Endothelial cell of umbilical vein (primary cell): ENCODE data around the gene IRAK1BP1. TPM values are rescaled to one million over a fixed set of nuclear protein-coding genes. Genes with fewer than 3 reads are reported as not detected.

Experiments
- Bru-seq: library from RNA; stranded (reverse); fragments of 400-500 nt; gene quantifications from one replicate; lab custom pipeline; 2021; lab: Mats Ljungman, UMichigan
- BruChase-seq, 2 experiments: library from RNA; stranded (reverse); fragments of 400-500 nt; gene quantifications; one replicate each; lab custom pipeline; 2021; lab: Mats Ljungman, UMichigan
- BruUV-seq: library from RNA; stranded (reverse); fragments of 400-500 nt; replicated peaks from 2 replicates; lab custom pipeline; 2021; lab: Mats Ljungman, UMichigan
- CTCF ChIA-PET: fragments of 300-600, 350-600 bp; sonication (Branson Sonifier 250); formaldehyde crosslinking; loops from one replicate; lab custom pipeline; 2021; ENCODE audit warnings: antibody characterized with exemption, inconsistent platforms; lab: Charles Lee
- POLR2A ChIA-PET: fragments of 300-600, 350-600 bp; sonication (Branson Sonifier 250); formaldehyde crosslinking; loops from one replicate; lab custom pipeline; 2021; ENCODE audit warnings: antibody characterized with exemption, inconsistent platforms; lab: Charles Lee
- DNase-seq: peaks from one replicate; pipeline ENCODE4 v3.0.0-alpha.2; 2011; ENCODE audit warnings: low read depth, low spot score
- FAIRE-seq: peaks from 2 replicates; lab custom pipeline; 2011; peaks lifted over from hg19 to GRCh38; lab: Jason Lieb, UNC
- H2AFZ ChIP-seq: 2 replicates; pipeline ENCODE4 v1.6.0; 2012; ENCODE audit warnings: low read depth, low read length, control low read depth, inconsistent platforms
- H3K27ac ChIP-seq: 2 replicates; pipeline ENCODE4 v1.5.1; 2011; ENCODE audit warnings: low read depth, mild to moderate bottlenecking, control low read depth, low read length, moderate library complexity; ENCODE audit not compliant: insufficient read depth
- H3K27me3 ChIP-seq, 2 experiments: 2 replicates each; pipeline versions ENCODE4 v1.6.0 to v1.6.1; 2011; ENCODE audit warnings: low read length in 2 of 2, mixed read lengths in 1 of 2; ENCODE audit not compliant: control insufficient read depth in 2 of 2, insufficient read depth in 2 of 2
- H3K36me3 ChIP-seq, 2 experiments: 2 replicates in 1 of 2; 3 replicates in 1 of 2; pipeline ENCODE4 v1.5.1; 2011; ENCODE audit warnings: low read length in 2 of 2, mild to moderate bottlenecking in 1 of 2, moderate library complexity in 1 of 2; ENCODE audit not compliant: control insufficient read depth in 2 of 2, insufficient read depth in 2 of 2; ENCODE audit errors: extremely low read depth in 1 of 2
- H3K4me1 ChIP-seq: 3 replicates; pipeline ENCODE4 v1.5.1; 2011; ENCODE audit warnings: mild to moderate bottlenecking, low read length; ENCODE audit not compliant: control insufficient read depth, insufficient read depth; ENCODE audit errors: extremely low read depth
- H3K4me2 ChIP-seq: 2 replicates; pipeline ENCODE4 v1.6.1; 2011; ENCODE audit warnings: low read length, control low read depth, mixed read lengths; ENCODE audit not compliant: insufficient read depth
- H3K4me3 ChIP-seq, 3 experiments: fragments of 200-600 bp in 1 of 3; sonication (generic), shearing (Covaris generic) in 1 of 3; replicated peaks in 1 of 3; 2 replicates each; pipeline ENCODE4 v1.5.1; 2011 to 2016; ENCODE audit warnings: control low read depth in 3 of 3, low read length in 3 of 3, mild to moderate bottlenecking in 2 of 3, inconsistent platforms in 1 of 3, low read depth in 1 of 3, moderate library complexity in 1 of 3; ENCODE audit not compliant: insufficient read depth in 1 of 3
- H3K79me2 ChIP-seq: 2 replicates; pipeline ENCODE4 v1.6.0; 2012; ENCODE audit warnings: low read length, inconsistent platforms; ENCODE audit not compliant: control insufficient read depth, insufficient read depth
- H3K9ac ChIP-seq: replicated peaks from 2 replicates; pipeline ENCODE3; 2011; ENCODE audit warnings: low read length, control low read depth; ENCODE audit not compliant: insufficient read depth; ENCODE audit errors: extremely low read depth
- H3K9me1 ChIP-seq: replicated peaks from 3 replicates; pipeline ENCODE4 v1.6.0; 2011; ENCODE audit warnings: mild to moderate bottlenecking, low read length; ENCODE audit not compliant: control insufficient read depth, insufficient read depth; ENCODE audit errors: extremely low read depth
- H3K9me3 ChIP-seq: replicated peaks from 2 replicates; pipeline ENCODE4 v1.5.1; 2012; ENCODE audit warnings: low read length, inconsistent platforms; ENCODE audit not compliant: control insufficient read depth, insufficient read depth
- H4K20me1 ChIP-seq: replicated peaks from 2 replicates; pipeline ENCODE3; 2011; ENCODE audit warnings: mild to moderate bottlenecking, low read length; ENCODE audit not compliant: control insufficient read depth, insufficient read depth; ENCODE audit errors: extremely low read depth
- CTCF ChIP-seq, 2 donors: IDR thresholded peaks; 1 replicate in 1 of 2; 2 replicates in 1 of 2; pipeline ENCODE4 v1.5.1; 2011; ENCODE audit warnings: low read length in 2 of 2, mild to moderate bottlenecking in 2 of 2, moderate library complexity in 2 of 2, control low read depth in 1 of 2, inconsistent platforms in 1 of 2, low read depth in 1 of 2; ENCODE audit not compliant: insufficient read depth in 1 of 2; ENCODE audit errors: extremely low read depth in 1 of 2
- FOS ChIP-seq: IDR thresholded peaks from 2 replicates; pipeline ENCODE4 v1.6.1; 2011; ENCODE audit warnings: mild to moderate bottlenecking, low read length, moderate library complexity, borderline replicate concordance; ENCODE audit not compliant: insufficient read depth
- POLR2A ChIP-seq: IDR thresholded peaks from 2 replicates; pipeline ENCODE4 v1.6.1; 2012; ENCODE audit warnings: low read depth, mild to moderate bottlenecking, control low read depth, low read length
- POLR2AphosphoS5 ChIP-seq: IDR thresholded peaks from 2 replicates; pipeline ENCODE4 v1.6.1; 2012; ENCODE audit warnings: low read depth, mild to moderate bottlenecking, control low read depth, low read length, moderate library complexity; ENCODE audit not compliant: insufficient read depth
- dilution Hi-C: fragments of 300-500 bp; cut with MboI; formaldehyde crosslinking; loops from one replicate; pipeline ENCODE4 v1.15.0; 2019; ENCODE audit warnings: low sequenced_read_pairs; ENCODE audit not compliant: extremely low pct_ligation_motif_present
- intact Hi-C: fragments of 100-400 bp; cut with micrococcal nuclease; formaldehyde crosslinking; loops from one replicate; pipeline ENCODE4 v1.10.0; 2022
- long read RNA-seq: library from polyadenylated mRNA; stranded (forward); transcript quantifications from one replicate; pipeline ENCODE4 v2.0.0, GENCODE V29; 2021
- polyA minus RNA-seq, 3 experiments: library from RNA; depleted of rRNA, polyadenylated mRNA; stranded (reverse); fragments of >200 nt; gene quantifications; 1 replicate in 1 of 3; 2 replicates in 2 of 3; pipeline ENCODE4 v1.2.3, GENCODE V29; 2011
- polyA plus RNA-seq, 4 experiments: library from polyadenylated mRNA; depleted of rRNA in 3 of 4; stranded (reverse) in 3 of 4; unstranded in 1 of 4; fragments of >200 nt; gene quantifications; 2 replicates each; pipeline versions ENCODE4 v1.2.1 to v1.2.3, GENCODE V29; 2011 to 2012; ENCODE audit warnings: missing spikeins in 1 of 4
- total RNA-seq: library from RNA; stranded (reverse); gene quantifications from 2 replicates; pipeline ENCODE4 v1.2.3, GENCODE V29; 2021

The IRAK1BP1 gene
- total RNA-seq, result 2.7 and 3.0 TPM in 2 replicates
- 1.5 and 1.8 TPM in 2 replicates for polyA plus RNA-seq
- polyA plus RNA-seq (2011; cell fraction: cytosol; rRNA removed), result 1.4 and 1.9 TPM in 2 replicates
- polyA plus RNA-seq (2011; cell fraction: nucleus; rRNA removed), result 2.6 and 3.4 TPM in 2 replicates
- 1.6 and 2.1 TPM in 2 replicates for polyA plus RNA-seq (2012)
- 2.8 and 4.1 TPM in 2 replicates for polyA minus RNA-seq
- 1.5 TPM for polyA minus RNA-seq (2011; cell fraction: cytosol; rRNA and poly(A)+ RNA removed)
- polyA minus RNA-seq (2011; cell fraction: nucleus; rRNA and poly(A)+ RNA removed), result 6.5 and 6.8 TPM in 2 replicates
- percentile 56 among the genes with signal in this experiment for Bru-seq, nascent RNA
- BruChase-seq, experiment 1, labeled RNA remaining after a 6-hour chase, result percentile 46 among the genes with signal in this experiment
- BruChase-seq, experiment 2, labeled RNA remaining after a 2-hour chase, result percentile 60 among the genes with signal in this experiment
- long read RNA-seq, full-length matches to known transcripts, result 5 of 18 reads
- long read RNA-seq, partial matches to known transcripts, result 0 of 18 reads
- long read RNA-seq, other reads (novel, unspliced or antisense), result 13 of 18 reads

- peak within 1 kb of the TSS; percentile 100 for H2AFZ ChIP-seq
- H3K4me3 ChIP-seq, result peak within 1 kb of the TSS; percentile 95 to 98 (median 95)
- H3K27ac ChIP-seq, result peak within 1 kb of the TSS; percentile 58
- peak within 1 kb of the TSS; percentile 80 for H3K9ac ChIP-seq
- no peaks in the 10 kb centered on the region for H3K9me1 ChIP-seq
- peaks cover 8% of the 10 kb centered on the region for H3K4me1 ChIP-seq
- no peaks in the 10 kb centered on the region for H4K20me1 ChIP-seq
- no peaks in the 10 kb centered on the region for H3K36me3 ChIP-seq
- BruUV-seq, result no TSS peak
- dilution Hi-C loops, result no loop called here
- ChIA-PET CTCF (interaction anchor here (0.9 to 1.3 kb wide), 2 partner anchors 23 to 677 kb away, joined by 3 to 4 read pairs; no protein-coding TSS in a partner anchor), POLR2A (no interaction called here)
- FAIRE-seq (peak; percentile 91), DNase-seq (peak; percentile 89)
- H3K27me3 ChIP-seq, result no peaks in the 10 kb centered on the region
- TF ChIP-seq CTCF (IDR thresholded peaks at IDR 0.05; ENCODE audit: extremely low read depth in 1 of 2, insufficient read depth in 1 of 2, low read depth in 1 of 2, low read length in 2 of 2) (peak; percentile 16 to 46), FOS (no peak), POLR2A (peak; percentile 81), POLR2AphosphoS5 (peak; percentile 20)
- no peaks in the 10 kb centered on the region for H3K79me2 ChIP-seq
- H3K4me2 ChIP-seq, result peak within 1 kb of the TSS; percentile 78
- no peaks in the 10 kb centered on the region for H3K9me3 ChIP-seq
- intact Hi-C loops, result loop anchor here (1.0 to 5.0 kb wide), 2 partner anchors 209 to 365 kb away; partner anchors contain the start of gene HMGN3
Measured at GRCh38 chr6:78867370-78868040, at the start of gene IRAK1BP1. Gene IRAK1BP1, plus strand, starts transcription at chr6:78867551. Its CDS starts 26 bp downstream, at chr6:78867577.
